Transverse colon (tissue), 4 donors: Measurements from ENCODE around the gene SPATA13. TPM values are rescaled to one million over a fixed set of nuclear protein-coding genes. Genes with fewer than 3 reads are reported as not detected.

Source experiments
- DNase-seq: peaks from one replicate; pipeline ENCODE4 v3.0.0-alpha.2; 2019
- H3K27ac ChIP-seq, 4 donors: fragments of 200-600 bp; sonication (generic); 2 replicates each; pipeline ENCODE4 v1.5.1; 2016 to 2018; ENCODE audit warnings: inconsistent platforms in 4 of 4
- H3K27me3 ChIP-seq: fragments of 200-600 bp; sonication (generic); 2 replicates; pipeline ENCODE4 v1.5.1; 2017; ENCODE audit warnings: inconsistent platforms
- H3K36me3 ChIP-seq, 4 donors: fragments of 200-600 bp; sonication (generic); 2 replicates each; pipeline ENCODE4 v1.5.1; 2017 to 2019; ENCODE audit warnings: inconsistent platforms in 4 of 4
- H3K4me1 ChIP-seq, 4 donors: fragments of 200-600 bp; sonication (generic); 2 replicates each; pipeline ENCODE4 v1.5.1; 2017 to 2020; ENCODE audit warnings: inconsistent platforms in 4 of 4
- H3K4me3 ChIP-seq, 4 donors: fragments of 200-600 bp; sonication (generic); 1 replicate in 1 of 4; 2 replicates in 3 of 4; pipeline versions ENCODE4 v1.5.1 to v1.6.1; 2017 to 2019; ENCODE audit warnings: inconsistent platforms in 4 of 4
- H3K9me3 ChIP-seq, 2 donors: fragments of 200-600 bp; sonication (generic); 2 replicates each; pipeline ENCODE4 v1.5.1; 2017 to 2019; ENCODE audit warnings: inconsistent platforms in 2 of 2
- CTCF ChIP-seq, 5 experiments: fragments of 200-600 bp in 3 of 5; fragments of 450-650 bp in 2 of 5; sonication (generic) in 3 of 5; IDR thresholded peaks; 1 replicate in 2 of 5; 2 replicates in 3 of 5; pipeline ENCODE4 v1.5.1; 2016 to 2017; ENCODE audit warnings: antibody characterized with exemption in 5 of 5, inconsistent platforms in 3 of 5, mild to moderate bottlenecking in 2 of 5, moderate library complexity in 1 of 5
- EP300 ChIP-seq: sonication (generic); formaldehyde crosslinking; IDR thresholded peaks from one replicate; pipeline ENCODE4 v1.6.1; 2017; ENCODE audit warnings: antibody characterized with exemption, low read depth
- POLR2A ChIP-seq: fragments of 450-650 bp; IDR thresholded peaks from one replicate; pipeline ENCODE4 v1.6.1; 2016; ENCODE audit warnings: antibody characterized with exemption, mild to moderate bottlenecking, moderate library complexity
- POLR2AphosphoS5 ChIP-seq, 3 donors: sonication (generic); formaldehyde crosslinking; IDR thresholded peaks; one replicate each; pipeline ENCODE4 v1.6.1; 2016; ENCODE audit warnings: antibody characterized with exemption in 3 of 3
- WGBS, 2 donors: methylation state at CpG; one replicate each; pipeline ENCODE4 v1.1.5; 2018; ENCODE audit warnings: low coverage in 1 of 2; 5-methylcytosine and 5-hydroxymethylcytosine counted together
- in situ Hi-C, 4 donors: fragments of 200-750 bp; cut with MboI; loops; one replicate each; pipeline versions ENCODE4 v1.15.0 to v1.15.1; 2017; ENCODE audit warnings: low sequenced_read_pairs in 3 of 4, low pct_ligation_motif_present in 1 of 4, low pct_unique_long_range_greater_than_20kb in 1 of 4
- intact Hi-C: fragments of 100-400 bp; cut with DNase I; formaldehyde crosslinking; loops from one replicate; pipeline ENCODE4 v1.15.1; 2023; ENCODE audit warnings: low total_unique reads
- total RNA-seq, 4 donors: library from RNA; depleted of rRNA; stranded (reverse); fragments of >200 nt; gene quantifications; one replicate each; pipeline ENCODE4 v1.1.0, GENCODE V29; 2016

SPATA13 gene
- total RNA-seq, 4 donors from 2014 or later = 85.1 to 612 (median 228) TPM

DNA sequence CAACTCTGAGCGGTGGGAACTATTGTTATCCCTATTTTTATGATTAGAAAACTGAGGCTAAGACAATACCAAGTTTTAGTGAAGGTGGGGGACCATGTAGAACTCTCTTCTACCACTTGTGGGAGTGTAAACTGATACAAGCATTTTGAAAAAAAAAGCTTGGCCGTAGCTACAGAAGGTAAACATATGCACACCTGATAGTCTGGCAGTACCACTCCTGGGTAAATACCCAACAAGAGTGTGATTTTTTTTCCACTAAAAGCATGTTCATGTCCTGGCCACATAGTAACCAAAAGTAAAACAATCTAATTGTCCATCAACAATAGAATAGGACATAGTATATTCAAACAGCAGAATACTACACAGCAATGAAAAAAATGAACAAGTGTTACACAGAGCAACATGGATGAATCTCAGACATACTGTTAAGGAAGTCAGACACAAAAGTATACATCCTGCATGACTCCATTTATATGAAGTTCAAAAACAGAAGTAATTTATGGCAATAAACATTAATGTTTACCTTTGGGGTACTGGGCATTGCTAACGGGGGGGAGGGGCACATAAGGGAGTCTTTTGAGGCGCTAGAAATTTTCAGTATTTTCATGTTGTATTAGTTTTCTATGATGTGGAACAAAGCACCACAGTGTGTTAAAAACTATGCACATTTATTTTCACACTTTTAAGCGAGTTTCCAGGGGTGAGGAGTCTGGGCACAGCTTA lies 6.4 kb upstream of the SPATA13 start:
- intact Hi-C loops = no loop called here
- no peak for TF ChIP-seq EP300
- TF ChIP-seq POLR2A = no peak
- no peak for TF ChIP-seq CTCF (IDR thresholded peaks at IDR 0.05)
- TF ChIP-seq POLR2AphosphoS5 (IDR thresholded peaks at IDR 0.05) = no peak
- H3K27me3 ChIP-seq = no peaks in the 10 kb centered on the region
- no peaks in the 10 kb centered on the region for H3K36me3 ChIP-seq
- peaks cover 0 to 12% (median 6%) of the 10 kb centered on the region in 4 donors for H3K4me1 ChIP-seq
- peak overlapping the region in 2 of 4 donors; percentile 45 to 62 for H3K27ac ChIP-seq
- no peak for DNase-seq
- no peak overlapping the region for H3K4me3 ChIP-seq
- in situ Hi-C loops = no loop called here
- 51 to 64% methylated on average over 4 to 5 of the region's 5 CpGs for WGBS, 2 donors
- H3K9me3 ChIP-seq = no peaks in the 10 kb centered on the region

DNA sequence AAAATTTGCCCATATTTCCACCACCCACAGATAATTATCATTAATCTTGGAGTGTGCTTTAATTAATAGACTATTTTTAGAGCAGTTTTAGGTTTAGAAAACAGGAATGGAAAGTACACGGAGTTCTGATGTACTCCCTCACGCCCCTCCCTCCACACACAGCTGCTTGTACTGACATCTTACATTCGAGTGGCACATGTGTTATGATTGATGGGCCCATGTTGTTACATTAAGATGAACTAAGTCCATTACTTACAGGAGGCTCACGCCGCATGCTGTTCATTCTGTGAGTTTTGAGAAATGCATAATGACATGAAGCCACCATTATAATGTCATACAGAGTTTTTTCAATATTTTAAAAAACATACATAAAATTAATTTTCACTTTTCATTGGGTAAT lies 1.2 kb upstream of the SPATA13 start:
- H3K36me3 ChIP-seq = no peaks in the 10 kb centered on the region
- H3K4me1 ChIP-seq = peaks cover 4 to 33% (median 22%) of the 10 kb centered on the region in 4 donors
- in situ Hi-C loops (no loop called here), intact Hi-C loops (no loop called here)
- no peak for DNase-seq
- no peaks in the 10 kb centered on the region for H3K27me3 ChIP-seq
- 74 to 85% methylated on average over 5 of the region's 5 CpGs for WGBS, 2 donors
- no peaks in the 10 kb centered on the region for H3K9me3 ChIP-seq
- no peak overlapping the region for H3K4me3 ChIP-seq
- no peak for TF ChIP-seq POLR2AphosphoS5 (IDR thresholded peaks at IDR 0.05)
- TF ChIP-seq EP300 = no peak
- no peak for TF ChIP-seq CTCF (IDR thresholded peaks at IDR 0.05)
- no peak for TF ChIP-seq POLR2A
- no peak overlapping the region for H3K27ac ChIP-seq

GRCh38 chr13:24161010-24161775 lies 673 bp downstream of the SPATA13 start:
- WGBS, 2 donors = 1% methylated on average over 28 of the region's 43 CpGs; no CpG with 5 or more reads in 1 of the 2 donors
- intact Hi-C loops (loop anchor here (10.0 kb wide), 1 partner anchor 64 kb away; no protein-coding TSS in a partner anchor), in situ Hi-C loops (no loop called here)
- TF ChIP-seq POLR2AphosphoS5 (IDR thresholded peaks at IDR 0.05) (no peak), EP300 (no peak), CTCF (IDR thresholded peaks at IDR 0.05) (no peak), POLR2A (no peak)
- Histone ChIP-seq H3K9me3 (no peaks in the 10 kb centered on the region), H3K36me3 (no peaks in the 10 kb centered on the region), H3K27ac (peak overlapping the region; percentile 81 to 93 (median 88)), H3K4me1 (peaks cover 4 to 36% (median 20%) of the 10 kb centered on the region in 4 donors), H3K4me3 (peak overlapping the region; percentile 50 to 89 (median 73)), H3K27me3 (no peaks in the 10 kb centered on the region)
- peak; percentile 58 for DNase-seq

GRCh38 chr13:24161980-24162525 lies 1.5 kb downstream of the SPATA13 start:
- peak overlapping the region; percentile 81 to 93 (median 88) for H3K27ac ChIP-seq
- in situ Hi-C loops (no loop called here), intact Hi-C loops (loop anchor here (10.0 kb wide), 1 partner anchor 63 kb away; no protein-coding TSS in a partner anchor)
- peak overlapping the region; percentile 50 to 89 (median 73) for H3K4me3 ChIP-seq
- TF ChIP-seq POLR2A (peak; percentile 55), EP300 (no peak), CTCF (IDR thresholded peaks at IDR 0.05) (peak in 1 of 5 experiments; percentile 20), POLR2AphosphoS5 (IDR thresholded peaks at IDR 0.05) (peak in 2 of 3 donors; percentile 43 to 55)
- 47 to 50% methylated on average over 11 to 12 of the region's 12 CpGs for WGBS, 2 donors
- peaks cover 4 to 36% (median 20%) of the 10 kb centered on the region in 4 donors for H3K4me1 ChIP-seq
- H3K36me3 ChIP-seq = no peaks in the 10 kb centered on the region
- DNase-seq = peak; percentile 78
- no peaks in the 10 kb centered on the region for H3K9me3 ChIP-seq
- H3K27me3 ChIP-seq = no peaks in the 10 kb centered on the region
